ENCODE measurements around the gene TTLL10.

Gene TTLL10

DNA sequence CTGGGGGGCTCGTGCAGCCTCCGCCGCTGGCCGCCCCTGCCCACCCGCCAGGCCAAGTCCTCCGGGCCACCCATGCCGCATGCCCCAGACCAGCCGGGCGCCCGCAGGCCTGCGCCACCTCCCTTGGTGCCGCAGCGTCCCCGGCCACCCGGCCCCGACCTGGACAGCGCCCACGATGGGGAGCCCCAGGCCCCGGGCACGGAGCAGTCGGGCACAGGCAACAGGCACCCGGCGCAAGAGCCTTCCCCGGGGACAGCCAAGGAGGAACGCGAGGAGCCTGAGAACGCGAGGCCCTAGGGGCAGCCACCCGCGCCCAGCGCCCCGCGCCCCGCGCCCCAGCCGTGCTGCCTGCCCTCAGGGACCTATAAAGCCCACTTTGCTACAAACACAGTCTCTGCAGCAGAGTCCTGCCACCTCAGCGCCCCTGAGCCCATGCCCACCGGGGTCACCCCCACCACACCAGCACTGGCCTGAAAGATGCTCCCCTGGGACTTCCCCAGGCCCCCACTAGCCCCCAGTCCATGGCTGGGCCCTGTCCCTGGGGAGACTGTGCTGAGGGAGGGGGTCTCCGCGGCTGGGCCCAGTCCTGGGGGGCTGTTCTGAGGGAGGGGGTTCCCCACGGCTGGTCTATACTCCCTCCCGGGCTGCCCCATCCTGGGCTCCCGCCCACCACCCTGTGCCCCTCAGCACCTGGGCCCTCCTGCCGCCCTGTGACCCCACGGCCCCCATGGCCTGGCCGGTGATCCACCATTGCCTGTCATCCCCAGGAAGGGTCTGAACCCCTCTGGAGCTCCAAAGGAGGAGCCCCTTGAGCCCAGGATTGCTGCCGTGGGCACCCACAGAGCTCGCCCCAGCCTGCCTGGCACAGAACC is 24.1 kb downstream of the TTLL10 start:
- ATAC-seq = no peak
- Mint-ChIP-seq H3K4me3 (no peak overlapping the region), H3K27ac (no peak overlapping the region), H3K36me3 (peaks cover 4% of the 10 kb centered on the region), H3K27me3 (peaks cover 8% of the 10 kb centered on the region), H3K4me1 (peaks cover 16% of the 10 kb centered on the region), H3K9me3 (peaks cover 7% of the 10 kb centered on the region)

DNA sequence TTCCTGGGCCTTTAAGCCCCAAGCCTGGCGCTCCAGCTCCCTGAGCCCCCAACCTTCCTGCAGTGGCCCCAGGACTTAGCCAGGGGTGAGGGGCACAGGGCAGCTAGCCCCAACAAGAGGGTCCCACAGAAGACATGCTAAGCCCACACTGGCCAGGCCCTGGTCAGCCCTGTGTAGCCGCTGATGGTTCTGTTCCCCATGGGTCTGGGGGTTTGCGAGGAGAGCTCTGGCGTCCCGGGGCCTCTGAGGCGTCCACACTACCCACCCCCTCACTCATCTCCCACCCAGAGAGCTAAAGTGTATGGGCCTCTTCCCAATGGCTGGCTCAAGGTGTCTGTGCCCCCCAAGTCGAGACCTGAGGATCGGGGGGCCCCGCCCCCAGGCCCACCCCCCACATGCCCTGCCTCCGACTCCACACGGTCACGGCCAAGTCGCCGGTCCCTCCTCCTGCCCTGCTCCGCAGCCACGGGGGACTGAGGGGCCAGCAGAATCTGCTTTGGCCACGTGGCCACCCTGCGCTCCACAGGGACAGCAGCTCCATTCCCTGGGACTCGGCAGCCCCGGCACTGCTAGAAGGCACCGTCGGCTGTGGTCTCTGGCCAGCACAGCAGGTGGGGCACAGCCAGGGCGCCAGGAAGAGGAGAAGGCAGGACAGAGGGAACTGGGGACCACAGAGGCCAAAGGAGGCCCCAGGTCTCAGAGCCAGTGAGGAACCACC is 24.9 kb downstream of the TTLL10 start:
- H3K4me3 Mint-ChIP-seq = no peak overlapping the region
- peaks cover 4% of the 10 kb centered on the region for H3K36me3 Mint-ChIP-seq
- peaks cover 7% of the 10 kb centered on the region for H3K9me3 Mint-ChIP-seq
- ATAC-seq = no peak
- H3K27me3 Mint-ChIP-seq = peaks cover 8% of the 10 kb centered on the region
- H3K27ac Mint-ChIP-seq = no peak overlapping the region
- H3K4me1 Mint-ChIP-seq = peaks cover 16% of the 10 kb centered on the region

GRCh38 chr1:1199141-1199960 is 25.7 kb downstream of the TTLL10 start:
- peak overlapping the region; percentile 73 for H3K27ac Mint-ChIP-seq
- peaks cover 4% of the 10 kb centered on the region for H3K36me3 Mint-ChIP-seq
- no peak for ATAC-seq
- no peak overlapping the region for H3K4me3 Mint-ChIP-seq
- H3K4me1 Mint-ChIP-seq = peaks cover 18% of the 10 kb centered on the region
- peaks cover 6% of the 10 kb centered on the region for H3K9me3 Mint-ChIP-seq
- H3K27me3 Mint-ChIP-seq = peaks cover 8% of the 10 kb centered on the region

DNA sequence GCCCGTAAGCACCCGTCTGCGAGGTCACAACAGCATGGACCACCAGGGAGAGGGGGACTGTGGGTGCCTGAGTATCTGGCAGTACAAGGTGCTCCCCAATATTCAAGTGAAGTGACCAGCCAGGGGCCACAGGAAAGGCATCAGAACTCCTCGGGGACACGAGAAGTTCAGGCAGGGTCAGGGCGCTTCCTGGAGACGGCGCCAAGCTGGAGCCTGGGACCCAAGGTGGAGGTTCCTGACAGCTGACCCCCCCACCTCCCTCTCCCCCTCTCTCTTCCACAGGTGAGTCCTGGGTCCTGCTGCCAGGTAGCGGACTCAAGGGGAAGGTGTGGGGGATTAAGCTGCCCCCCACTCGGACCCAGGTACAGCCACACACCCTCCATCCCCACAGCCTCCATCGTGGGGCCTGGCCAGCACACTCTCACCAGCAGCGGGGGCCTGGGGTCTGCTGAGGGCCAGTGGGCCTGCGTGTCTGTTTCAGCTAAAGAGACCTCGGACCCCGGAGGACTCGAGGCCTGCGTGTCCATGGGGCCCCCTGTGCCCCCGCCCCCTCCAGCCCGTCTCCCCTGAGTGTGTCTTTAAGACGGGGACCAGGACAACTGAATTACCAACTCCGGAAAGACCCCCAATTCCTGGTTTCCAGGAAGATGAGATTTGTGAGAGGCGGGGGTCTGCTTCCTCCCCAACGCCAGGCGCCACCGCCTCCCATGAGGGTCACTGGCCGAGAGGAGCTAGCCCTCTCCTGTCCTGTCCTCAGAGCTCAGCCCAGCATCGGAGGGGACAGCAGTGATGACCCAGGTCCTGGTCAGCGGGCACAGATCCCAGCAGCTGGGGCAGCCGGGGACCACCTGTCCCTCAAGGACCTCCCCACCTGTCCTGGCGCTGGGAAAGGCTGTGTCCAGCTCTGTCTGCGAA is 26.5 kb downstream of the TTLL10 start:
- Mint-ChIP-seq H3K36me3 (peaks cover 2% of the 10 kb centered on the region), H3K4me1 (peaks cover 27% of the 10 kb centered on the region), H3K27me3 (peaks cover 8% of the 10 kb centered on the region), H3K9me3 (no peaks in the 10 kb centered on the region), H3K4me3 (peak overlapping the region; percentile 35), H3K27ac (peak overlapping the region; percentile 73)
- ATAC-seq = no peak

GRCh38 chr1:1200876-1201810 is 27.5 kb downstream of the TTLL10 start:
- no peaks in the 10 kb centered on the region for H3K36me3 Mint-ChIP-seq
- peak overlapping the region; percentile 73 for H3K27ac Mint-ChIP-seq
- H3K4me1 Mint-ChIP-seq = peaks cover 34% of the 10 kb centered on the region
- peak; percentile 72 for ATAC-seq
- H3K4me3 Mint-ChIP-seq = peak overlapping the region; percentile 46
- no peaks in the 10 kb centered on the region for H3K9me3 Mint-ChIP-seq
- peaks cover 8% of the 10 kb centered on the region for H3K27me3 Mint-ChIP-seq

DNA sequence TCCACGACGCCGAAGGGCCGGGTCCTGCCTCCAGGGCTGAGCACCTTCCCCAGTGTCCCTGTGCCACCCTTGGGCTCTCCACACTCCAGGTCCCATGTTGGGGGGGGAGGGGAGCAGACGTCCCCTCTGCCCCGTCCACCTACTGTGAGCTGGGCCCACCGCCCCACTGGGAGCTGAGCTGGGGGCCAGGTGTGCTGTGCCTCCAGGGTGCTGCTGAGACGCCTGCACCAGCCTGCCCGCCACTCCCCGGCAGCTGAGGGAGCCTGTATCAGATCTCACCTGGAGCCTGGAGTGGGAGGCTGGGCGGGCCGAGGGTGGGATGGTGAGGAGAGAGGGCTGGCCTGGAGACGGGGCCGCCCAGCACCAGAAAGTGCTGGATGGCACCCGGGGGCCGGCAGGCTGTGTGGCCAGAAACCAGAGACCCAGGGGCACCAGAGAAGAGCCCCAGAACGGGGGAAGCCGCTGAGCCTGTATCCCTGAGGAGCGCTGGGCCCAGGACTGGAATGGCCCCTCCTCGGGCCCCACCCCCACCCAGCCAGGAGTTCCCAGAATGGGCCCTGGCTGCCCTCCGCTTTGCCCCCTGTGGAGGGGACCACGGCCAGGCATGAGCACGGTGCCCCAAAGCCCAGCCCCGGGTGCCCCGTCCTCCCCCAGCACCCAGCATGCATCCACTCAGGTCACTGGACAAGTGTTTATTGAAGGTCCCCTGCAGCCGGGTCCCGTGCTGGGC is 29.3 kb downstream of the TTLL10 start:
- Mint-ChIP-seq H3K9me3 (no peaks in the 10 kb centered on the region), H3K4me1 (peaks cover 50% of the 10 kb centered on the region), H3K4me3 (no peak overlapping the region), H3K27me3 (peaks cover 8% of the 10 kb centered on the region), H3K27ac (peak overlapping the region; percentile 52), H3K36me3 (no peaks in the 10 kb centered on the region)
- no peak for ATAC-seq

DNA sequence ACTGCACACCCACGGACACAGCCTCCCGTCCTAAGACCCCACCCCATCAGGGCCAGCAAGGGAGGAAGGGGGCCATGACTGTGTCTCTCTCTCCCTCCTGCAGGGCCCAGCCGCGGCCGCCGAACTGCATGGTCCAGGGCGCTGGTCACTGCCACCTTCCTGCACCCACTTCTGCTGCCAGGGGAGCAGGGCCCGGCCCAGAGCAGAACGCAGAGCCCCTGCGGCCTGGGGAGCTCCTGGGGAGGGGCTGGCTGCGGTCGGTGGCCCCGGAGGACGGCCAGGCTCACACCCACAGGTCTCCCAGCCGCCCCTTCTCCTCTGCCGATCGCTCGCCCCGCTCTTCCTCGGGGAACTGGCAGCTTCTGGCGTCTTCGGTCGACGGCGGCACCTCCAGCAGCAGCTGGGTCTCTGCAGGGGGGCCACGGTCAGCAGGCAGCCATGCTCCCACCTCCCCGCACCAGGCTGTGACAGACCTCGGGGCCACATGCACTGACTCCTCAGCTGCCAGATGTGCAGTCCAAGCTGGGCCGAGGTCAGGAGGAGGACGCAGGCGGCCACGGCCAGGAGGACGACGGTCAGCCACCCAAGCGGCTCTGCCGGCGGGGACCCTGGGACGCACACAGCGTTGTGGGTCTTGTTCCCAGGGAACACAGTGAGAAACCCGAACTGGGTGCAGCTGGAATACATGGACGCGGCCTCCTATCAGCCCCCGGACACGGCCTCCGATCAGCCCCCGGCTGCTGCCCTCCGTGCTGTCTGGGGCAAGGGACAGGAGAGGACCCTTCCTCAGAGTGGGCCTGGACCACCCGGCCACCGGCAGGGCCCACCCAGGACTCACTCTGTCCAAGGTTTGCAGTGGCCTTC is 30.1 kb downstream of the TTLL10 start:
- H3K4me1 Mint-ChIP-seq = peaks cover 58% of the 10 kb centered on the region
- no peak overlapping the region for H3K4me3 Mint-ChIP-seq
- peak overlapping the region; percentile 82 for H3K27ac Mint-ChIP-seq

GRCh38 chr1:1204425-1204920 is 30.8 kb downstream of the TTLL10 start:
- peaks cover 8% of the 10 kb centered on the region for H3K27me3 Mint-ChIP-seq
- H3K27ac Mint-ChIP-seq = peak overlapping the region; percentile 82
- no peaks in the 10 kb centered on the region for H3K9me3 Mint-ChIP-seq
- H3K36me3 Mint-ChIP-seq = no peaks in the 10 kb centered on the region
- ATAC-seq = no peak
- H3K4me3 Mint-ChIP-seq = peak overlapping the region; percentile 84
- H3K4me1 Mint-ChIP-seq = peaks cover 61% of the 10 kb centered on the region

More for the DNA sequence above, 30.1 kb downstream of the TTLL10 start:
- H3K9me3 Mint-ChIP-seq = no peaks in the 10 kb centered on the region
- H3K36me3 Mint-ChIP-seq = no peaks in the 10 kb centered on the region
- H3K27me3 Mint-ChIP-seq = peaks cover 8% of the 10 kb centered on the region
- ATAC-seq = no peak

- peak overlapping the region; percentile 82 for H3K27ac Mint-ChIP-seq
- H3K9me3 Mint-ChIP-seq = no peaks in the 10 kb centered on the region
- peaks cover 61% of the 10 kb centered on the region for H3K4me1 Mint-ChIP-seq
- no peaks in the 10 kb centered on the region for H3K36me3 Mint-ChIP-seq
- H3K4me3 Mint-ChIP-seq = peak overlapping the region; percentile 84
- no peak for ATAC-seq
- peaks cover 8% of the 10 kb centered on the region for H3K27me3 Mint-ChIP-seq
Observed at GRCh38 chr1:1204998-1205768, 31.5 kb downstream of the TTLL10 start.

GRCh38 chr1:1205769-1206375 is 32.2 kb downstream of the TTLL10 start:
- Mint-ChIP-seq H3K36me3 (peaks cover 2% of the 10 kb centered on the region), H3K27ac (peak overlapping the region; percentile 82), H3K27me3 (peaks cover 2% of the 10 kb centered on the region), H3K9me3 (no peaks in the 10 kb centered on the region), H3K4me1 (peaks cover 57% of the 10 kb centered on the region), H3K4me3 (peak overlapping the region; percentile 84)
- no peak for ATAC-seq

DNA sequence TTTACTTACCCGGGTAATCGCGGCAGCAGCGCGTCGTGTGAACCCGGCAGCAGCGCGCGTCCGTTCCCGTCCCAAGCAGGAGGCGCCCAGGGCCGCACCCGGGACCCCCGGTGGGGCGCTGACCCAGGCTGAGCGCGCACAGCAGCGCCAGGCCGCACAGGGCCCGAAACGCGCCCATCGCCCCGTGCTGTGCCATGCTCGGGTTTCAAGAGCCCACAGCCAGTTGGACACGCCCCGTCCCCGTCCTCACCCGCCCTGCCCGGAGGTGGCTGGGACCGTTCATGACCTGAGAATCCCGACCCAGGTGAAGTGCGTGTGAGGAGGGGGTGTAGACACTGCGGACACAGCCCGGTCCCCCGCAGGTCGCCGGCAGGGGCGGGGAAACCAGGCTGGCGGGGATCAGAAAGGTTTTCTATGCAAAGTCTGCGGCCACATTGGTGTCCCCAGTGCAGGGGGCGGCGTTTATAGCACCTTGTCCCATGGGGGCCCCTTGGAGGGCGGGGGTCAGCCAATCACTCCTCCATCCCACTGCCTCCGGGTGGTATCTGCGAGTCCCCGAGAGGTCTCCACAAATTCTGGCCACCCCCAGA is 32.8 kb downstream of the TTLL10 start, which contains the start of gene TNFRSF18:
TNFRSF18 (minus strand) TSS at position 217 of the 590 bp plus-strand sequence; CDS start at position 196, 21 bp downstream.
- Mint-ChIP-seq H3K4me1 (peaks cover 63% of the 10 kb centered on the region), H3K27ac (peak within 1 kb of the TSS; percentile 90), H3K9me3 (no peaks in the 10 kb centered on the region), H3K4me3 (peak within 1 kb of the TSS; percentile 84), H3K27me3 (peaks cover 8% of the 10 kb centered on the region), H3K36me3 (peaks cover 6% of the 10 kb centered on the region)
- ATAC-seq = peak; percentile 50
